Measurements from ENCODE around the gene BARHL2. TPM values are rescaled to one million over a fixed set of nuclear protein-coding genes. Genes with fewer than 3 reads are reported as not detected.
A peak's percentile ranks its signal among the peaks of the same experiment; 100 is the strongest.

Gene BARHL2
- not detected for total RNA-seq

DNA sequence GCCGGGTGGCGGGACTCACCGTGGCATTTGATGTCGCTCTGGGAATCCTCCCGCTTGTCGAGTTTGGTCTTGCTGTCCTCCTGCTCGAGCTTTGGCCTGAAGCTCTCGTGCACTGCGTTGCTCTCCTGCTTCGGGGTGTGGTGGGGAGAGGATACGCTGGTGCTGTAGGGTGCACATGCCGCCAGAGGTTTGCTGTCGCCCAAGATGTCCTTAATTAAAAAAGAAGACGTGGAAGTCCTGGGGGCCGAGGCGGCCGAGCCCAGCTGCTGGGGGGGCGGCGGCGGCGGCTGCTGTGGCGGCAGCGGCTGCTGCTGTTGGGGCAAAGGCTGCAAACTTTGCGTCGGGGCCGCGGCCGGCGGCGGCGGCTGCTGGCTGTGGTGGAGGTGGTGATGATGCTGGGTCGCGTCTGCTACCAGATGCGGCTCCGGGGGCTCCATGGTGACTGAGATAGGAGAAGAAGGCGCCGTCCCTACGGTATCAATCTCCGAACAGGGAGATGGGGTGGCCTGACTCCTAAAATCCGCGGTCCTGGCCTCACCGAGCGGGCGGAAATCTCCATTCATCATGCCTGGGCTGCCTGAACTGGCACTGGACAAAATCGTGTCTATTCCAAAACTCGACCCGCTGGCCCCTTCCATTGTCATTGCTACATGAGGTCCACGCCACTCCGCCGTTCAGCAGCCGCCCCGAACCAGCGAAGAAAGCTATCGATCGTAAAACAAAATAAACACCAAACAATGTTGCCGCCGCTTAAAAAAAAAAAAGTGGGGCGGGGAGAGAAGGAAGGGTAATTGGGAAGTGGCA lies at the start of gene BARHL2:
Gene BARHL2, minus strand, starts transcription at position 751 of the 804 bp plus-strand sequence. Its CDS starts 107 bp downstream, at position 644.
- ATAC-seq (no peak), DNase-seq (ENCODE audit: low spot score in 2 of 2) (no peak)
- H3K27ac Mint-ChIP-seq: peak within 1 kb of the TSS in 1 of 2 donors; percentile 92
- peaks cover 5 to 10% of the 10 kb centered on the region in 2 donors for H3K9me3 Mint-ChIP-seq
- peaks cover 42 to 48% of the 10 kb centered on the region in 2 donors for H3K36me3 Mint-ChIP-seq

- H3K9me3 Mint-ChIP-seq: peaks cover 0 to 3% of the 10 kb centered on the region in 2 donors
- DNase-seq (ENCODE audit: low spot score in 2 of 2) (no peak), ATAC-seq (peak in 1 of 2 donors; percentile 44)
- H3K27ac Mint-ChIP-seq: no peak overlapping the region
- no peaks in the 10 kb centered on the region for H3K36me3 Mint-ChIP-seq
Observed at GRCh38 chr1:90763930-90764329, 46.8 kb upstream of the BARHL2 start.

GRCh38 chr1:90763506-90763905 lies 46.4 kb upstream of the BARHL2 start:
- no peak overlapping the region for H3K27ac Mint-ChIP-seq
- no peaks in the 10 kb centered on the region for H3K36me3 Mint-ChIP-seq
- H3K9me3 Mint-ChIP-seq: peaks cover 0 to 3% of the 10 kb centered on the region in 2 donors
- no peak for DNase-seq (ENCODE audit: low spot score in 2 of 2)
- no peak for ATAC-seq

- Mint-ChIP-seq H3K27ac (no peak overlapping the region), H3K36me3 (no peaks in the 10 kb centered on the region), H3K9me3 (peaks cover 0 to 3% of the 10 kb centered on the region in 2 donors)
- DNase-seq (ENCODE audit: low spot score in 2 of 2) (no peak), ATAC-seq (no peak)
Observed at GRCh38 chr1:90761781-90762589, 44.9 kb upstream of the BARHL2 start.

DNA sequence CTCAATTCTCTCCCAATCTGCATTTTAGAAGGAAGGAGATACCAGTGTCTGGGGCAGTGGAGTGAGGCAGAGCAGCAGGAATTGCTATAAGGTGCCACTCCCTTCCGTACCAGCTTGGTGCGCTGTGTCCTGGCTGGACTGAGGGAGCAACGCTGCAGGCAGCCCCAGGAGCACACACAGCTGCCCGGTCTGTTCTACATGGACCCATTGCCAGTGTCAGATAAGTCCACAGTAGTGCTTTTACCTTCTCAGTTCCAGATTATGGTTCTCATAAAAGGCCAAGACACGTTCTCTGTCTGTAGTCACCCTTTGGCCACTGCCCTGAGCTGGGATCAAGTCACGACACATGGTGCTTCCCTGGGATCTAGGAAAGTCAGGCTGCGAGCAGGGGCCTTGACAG lies 44.1 kb upstream of the BARHL2 start:
- Mint-ChIP-seq H3K36me3 (no peaks in the 10 kb centered on the region), H3K27ac (no peak overlapping the region), H3K9me3 (peaks cover 0 to 3% of the 10 kb centered on the region in 2 donors)
- ATAC-seq (no peak), DNase-seq (ENCODE audit: low spot score in 2 of 2) (no peak)

- Mint-ChIP-seq H3K36me3 (no peaks in the 10 kb centered on the region), H3K27ac (no peak overlapping the region), H3K9me3 (no peaks in the 10 kb centered on the region)
- ATAC-seq (no peak), DNase-seq (ENCODE audit: low spot score in 2 of 2) (no peak)
Observed at GRCh38 chr1:90753556-90753955, 36.5 kb upstream of the BARHL2 start.

- ATAC-seq (no peak), DNase-seq (ENCODE audit: low spot score in 2 of 2) (no peak)
- H3K36me3 Mint-ChIP-seq: no peaks in the 10 kb centered on the region
Observed at GRCh38 chr1:90748668-90749067, 31.6 kb upstream of the BARHL2 start.

DNA sequence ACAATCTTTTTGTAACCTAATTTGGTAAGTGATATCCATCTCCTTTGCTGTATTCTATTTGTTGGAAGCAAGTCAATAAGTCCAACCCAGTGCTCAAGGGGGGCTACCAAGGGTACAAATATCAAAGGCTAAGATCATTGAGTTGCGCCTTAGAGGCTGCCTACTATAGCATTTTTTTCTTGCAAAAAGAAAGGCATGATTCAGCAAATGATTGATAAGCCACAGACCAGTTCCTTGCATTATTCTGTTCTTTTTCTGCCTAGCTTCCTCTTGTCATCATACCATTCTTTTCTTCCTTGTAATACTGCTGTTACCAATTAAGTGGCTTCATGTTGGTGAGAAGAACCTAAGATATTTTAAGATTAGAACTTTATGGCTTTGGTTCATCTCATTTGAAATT lies 29.8 kb upstream of the BARHL2 start:
- H3K36me3 Mint-ChIP-seq: no peaks in the 10 kb centered on the region

More at GRCh38 chr1:90748668-90749067, 31.6 kb upstream of the BARHL2 start:
- Mint-ChIP-seq H3K27ac (no peak overlapping the region), H3K9me3 (no peaks in the 10 kb centered on the region)

GRCh38 chr1:90745972-90746371 lies 28.9 kb upstream of the BARHL2 start:
- ATAC-seq (no peak), DNase-seq (ENCODE audit: low spot score in 2 of 2) (no peak)
- Mint-ChIP-seq H3K9me3 (no peaks in the 10 kb centered on the region), H3K36me3 (no peaks in the 10 kb centered on the region), H3K27ac (no peak overlapping the region)

More for the DNA sequence above, 29.8 kb upstream of the BARHL2 start:
- ATAC-seq: no peak
- Mint-ChIP-seq H3K27ac (no peak overlapping the region), H3K9me3 (no peaks in the 10 kb centered on the region)
- no peak for DNase-seq (ENCODE audit: low spot score in 2 of 2)

- no peak for ATAC-seq
- no peak overlapping the region for H3K27ac Mint-ChIP-seq
- no peak for DNase-seq (ENCODE audit: low spot score in 2 of 2)
- H3K36me3 Mint-ChIP-seq: peaks cover 19 to 32% of the 10 kb centered on the region in 2 donors
- H3K9me3 Mint-ChIP-seq: peaks cover 0 to 4% of the 10 kb centered on the region in 2 donors
Observed at GRCh38 chr1:90732136-90732535, 15.0 kb upstream of the BARHL2 start.

GRCh38 chr1:90731382-90732050 lies 14.4 kb upstream of the BARHL2 start:
- ATAC-seq (no peak), DNase-seq (ENCODE audit: low spot score in 2 of 2) (no peak)
- peaks cover 0 to 1% of the 10 kb centered on the region in 2 donors for H3K9me3 Mint-ChIP-seq
- no peak overlapping the region for H3K27ac Mint-ChIP-seq
- H3K36me3 Mint-ChIP-seq: peaks cover 19 to 37% of the 10 kb centered on the region in 2 donors

DNA sequence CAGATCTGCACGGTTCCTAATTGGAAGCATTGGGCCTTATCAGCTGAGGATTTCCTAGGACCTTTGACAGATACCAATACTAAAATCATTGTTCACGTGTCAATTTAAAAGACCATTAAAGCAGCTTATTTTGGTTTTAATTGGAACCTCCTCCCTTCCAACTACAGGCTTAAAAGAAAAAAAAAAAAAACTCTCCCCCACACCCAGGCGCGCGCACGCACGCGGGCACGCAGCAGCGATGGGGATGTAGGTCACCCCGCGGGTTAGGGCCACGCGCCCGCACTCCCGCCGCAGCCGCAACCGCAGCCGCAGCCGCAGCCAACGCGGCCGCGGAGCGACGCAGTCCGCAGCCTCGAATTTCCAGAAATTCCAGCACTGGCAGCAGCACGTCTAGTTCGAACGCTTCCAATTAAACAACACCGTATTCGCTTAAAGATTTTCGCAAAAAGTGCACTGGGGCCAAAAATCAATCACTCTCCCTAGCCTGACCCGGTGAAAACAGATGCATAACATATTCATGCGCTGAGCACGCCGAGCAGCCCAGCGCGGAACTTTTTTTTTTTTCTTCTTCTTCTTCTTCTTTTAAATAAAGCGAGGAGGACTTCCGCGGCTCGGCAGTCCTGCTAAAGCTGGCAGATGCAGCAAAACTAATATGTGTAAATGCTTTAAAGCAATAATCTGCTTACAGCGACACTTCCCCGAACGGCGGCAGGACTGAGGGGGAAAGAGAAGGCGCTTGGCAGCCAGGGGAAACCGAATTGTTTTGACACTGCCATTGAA lies 13.3 kb upstream of the BARHL2 start:
- Mint-ChIP-seq H3K27ac (peak overlapping the region in 1 of 2 donors; percentile 60), H3K36me3 (peaks cover 30 to 48% of the 10 kb centered on the region in 2 donors), H3K9me3 (peaks cover 3 to 7% of the 10 kb centered on the region in 2 donors)
- DNase-seq (ENCODE audit: low spot score in 2 of 2) (no peak), ATAC-seq (no peak)

DNA sequence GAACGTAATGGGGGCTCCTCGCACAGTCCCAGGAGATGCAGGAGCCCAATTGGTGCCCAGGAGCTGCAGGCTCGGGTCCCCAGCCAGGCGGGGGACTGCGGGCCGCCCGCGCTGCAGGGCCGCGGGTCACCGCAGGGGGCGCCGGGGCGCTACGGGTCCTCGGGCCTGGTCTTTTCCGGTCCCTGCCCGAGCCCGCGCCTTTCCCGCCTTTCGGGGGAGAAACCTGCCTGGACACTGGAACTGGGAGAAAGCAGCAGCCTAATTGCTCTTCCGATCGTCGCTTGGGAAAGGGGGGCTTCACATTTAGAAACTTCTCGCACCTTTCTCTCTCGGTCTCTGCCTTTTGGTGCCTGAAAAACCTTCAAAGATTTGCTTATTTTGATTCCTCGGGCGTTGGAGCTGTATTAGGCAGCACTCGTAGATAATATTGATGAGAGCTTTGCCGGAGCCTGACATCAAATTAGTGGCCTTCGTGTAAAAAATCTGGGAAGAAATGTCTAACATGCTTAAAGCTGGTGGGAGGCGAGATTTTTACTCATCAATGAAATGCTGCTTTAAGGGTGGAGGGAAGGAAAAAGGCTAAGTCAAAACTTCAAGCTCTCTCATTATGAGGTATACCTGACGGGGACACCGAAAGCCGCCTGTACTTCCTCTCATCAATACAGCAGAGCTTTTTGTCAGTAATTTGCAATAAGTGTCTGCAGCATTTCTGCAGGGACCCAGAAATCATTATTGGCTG lies 12.6 kb upstream of the BARHL2 start:
- Mint-ChIP-seq H3K36me3 (peaks cover 30 to 54% of the 10 kb centered on the region in 2 donors), H3K9me3 (peaks cover 3 to 7% of the 10 kb centered on the region in 2 donors), H3K27ac (no peak overlapping the region)
- peak in 1 of 2 donors; percentile 67 for ATAC-seq
- no peak for DNase-seq (ENCODE audit: low spot score in 2 of 2)

- no peak for ATAC-seq
- peaks cover 3 to 7% of the 10 kb centered on the region in 2 donors for H3K9me3 Mint-ChIP-seq
- peaks cover 39 to 63% of the 10 kb centered on the region in 2 donors for H3K36me3 Mint-ChIP-seq
- H3K27ac Mint-ChIP-seq: peak overlapping the region in 1 of 2 donors; percentile 90
- DNase-seq (ENCODE audit: low spot score in 2 of 2): no peak
Observed at GRCh38 chr1:90728502-90729287, 11.6 kb upstream of the BARHL2 start.
